ENCODE results near the gene RAET1G.
"Not testable (repeated sequence)": the region's sequence is repeated elsewhere in the genome, so short reads cannot be mapped to it uniquely, and the experiment has no call there.

RAET1G gene

DNA sequence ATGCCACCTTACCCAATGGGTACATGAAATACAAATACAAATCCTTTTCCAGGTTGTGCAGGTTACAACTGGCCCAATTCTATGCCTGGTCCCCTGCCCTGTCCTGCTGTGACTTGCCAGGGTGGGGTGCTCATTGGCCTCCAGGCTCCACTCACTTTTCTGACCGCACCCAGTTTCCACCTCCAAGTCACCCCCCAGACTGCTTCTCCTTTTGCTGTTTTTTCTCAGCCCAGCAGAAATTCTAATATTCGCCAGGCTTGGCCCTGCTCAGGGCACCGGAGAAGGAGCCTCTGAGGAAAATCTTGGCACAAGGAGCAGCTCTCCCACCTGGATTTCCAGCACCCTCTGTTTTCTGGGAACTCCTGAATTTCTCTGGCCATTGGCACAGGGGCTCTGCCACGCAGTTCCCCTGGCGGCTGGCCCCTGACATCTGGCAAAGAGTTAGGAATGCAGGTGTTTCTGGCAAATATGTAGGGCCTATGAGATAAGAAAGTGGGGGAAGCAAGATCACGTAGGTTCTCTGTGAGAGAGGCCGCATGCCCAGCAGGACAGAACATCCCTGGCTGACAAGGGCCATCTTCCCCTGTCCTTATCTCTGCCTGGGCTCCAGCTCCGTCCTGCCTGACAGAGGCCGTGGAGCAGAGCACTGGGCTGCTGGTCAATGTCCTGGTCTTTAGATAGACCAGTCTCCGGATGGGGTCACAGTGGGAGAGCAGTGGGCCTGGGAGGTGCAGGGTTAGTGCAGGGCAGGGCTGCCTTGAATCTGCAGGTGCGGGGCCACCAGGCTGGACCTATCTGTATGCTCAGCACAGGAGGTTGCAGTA, 22.1 kb downstream of the RAET1G start:
- Histone ChIP-seq H2AFZ (ENCODE audit: low read length, unreplicated experiment) (no peak overlapping the region), H3K27ac (ENCODE audit: low read depth, low read length) (no peak overlapping the region), H3K79me2 (ENCODE audit: control insufficient read depth, insufficient read depth, low read length, unreplicated experiment) (no peaks in the 10 kb centered on the region), H3K4me3 (ENCODE audit: low read depth, low read length) (no peak overlapping the region), H3K36me3 (ENCODE audit: insufficient read depth, low read length) (no peaks in the 10 kb centered on the region), H3K27me3 (ENCODE audit: insufficient read depth, low read length) (no peaks in the 10 kb centered on the region), H3K4me1 (ENCODE audit: control insufficient read depth, insufficient read depth, low read length, unreplicated experiment) (peaks cover 23% of the 10 kb centered on the region)

DNA sequence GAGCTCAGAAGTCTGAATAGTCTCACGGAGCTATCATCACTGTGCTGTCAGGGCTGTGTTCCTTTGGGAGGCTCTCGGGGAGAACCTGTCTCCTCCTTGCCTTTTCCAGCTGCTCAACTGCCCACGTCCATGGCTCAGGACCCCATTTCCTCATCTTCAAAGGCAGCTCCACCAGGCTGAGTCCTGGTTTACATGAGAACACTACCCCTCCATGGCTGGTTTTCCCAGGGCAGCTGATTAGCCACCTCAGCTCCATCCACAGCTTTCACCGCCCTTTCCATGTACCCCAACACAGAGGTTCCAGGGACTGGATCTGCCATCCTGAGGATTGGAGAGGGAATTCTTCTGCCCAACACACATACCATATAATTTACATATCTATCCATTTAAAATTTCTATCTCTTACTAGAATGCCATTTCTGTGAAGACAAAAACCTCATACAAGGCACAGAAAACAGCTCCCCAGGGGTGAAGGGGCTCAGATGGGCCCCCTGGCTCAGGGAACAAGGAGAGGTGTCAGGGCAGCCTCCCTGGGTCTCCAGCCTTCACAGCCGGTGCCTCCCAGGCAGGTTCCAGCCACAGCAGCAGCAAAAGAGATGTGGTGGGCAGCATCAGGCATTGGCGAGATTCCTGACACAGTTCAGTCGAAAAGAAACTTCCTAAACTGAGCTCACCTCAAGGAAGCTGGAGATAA, 22.8 kb downstream of the RAET1G start:
- Histone ChIP-seq H3K36me3 (ENCODE audit: insufficient read depth, low read length) (no peaks in the 10 kb centered on the region), H3K79me2 (ENCODE audit: control insufficient read depth, insufficient read depth, low read length, unreplicated experiment) (no peaks in the 10 kb centered on the region), H3K4me1 (ENCODE audit: control insufficient read depth, insufficient read depth, low read length, unreplicated experiment) (peaks cover 31% of the 10 kb centered on the region), H3K4me3 (ENCODE audit: low read depth, low read length) (no peak overlapping the region), H3K27ac (ENCODE audit: low read depth, low read length) (no peak overlapping the region), H3K27me3 (ENCODE audit: insufficient read depth, low read length) (no peaks in the 10 kb centered on the region), H2AFZ (ENCODE audit: low read length, unreplicated experiment) (no peak overlapping the region)

DNA sequence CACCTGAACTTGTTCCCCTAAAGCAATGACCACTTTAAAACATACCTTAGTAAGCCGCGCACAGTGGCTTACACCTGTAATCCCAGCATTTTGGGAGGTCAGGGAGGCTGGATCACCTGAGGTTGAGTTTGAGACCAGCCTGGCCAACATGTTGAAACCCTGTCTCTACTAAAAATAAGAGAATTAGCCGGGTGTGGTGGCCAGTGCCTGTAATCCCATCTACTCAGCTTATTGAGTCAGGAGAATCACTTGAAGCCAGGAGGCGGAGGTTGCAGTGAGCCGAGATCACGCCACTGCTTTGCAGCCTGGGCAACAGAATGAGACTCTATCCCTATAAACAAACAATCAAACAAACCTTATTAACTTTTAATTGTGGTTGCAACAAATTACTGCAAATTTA, 23.4 kb downstream of the RAET1G start:
- no peaks in the 10 kb centered on the region for H3K79me2 ChIP-seq (ENCODE audit: control insufficient read depth, insufficient read depth, low read length, unreplicated experiment)
- no peak overlapping the region for H2AFZ ChIP-seq (ENCODE audit: low read length, unreplicated experiment)
- peaks cover 34% of the 10 kb centered on the region for H3K4me1 ChIP-seq (ENCODE audit: control insufficient read depth, insufficient read depth, low read length, unreplicated experiment)
- H3K4me3 ChIP-seq (ENCODE audit: low read depth, low read length): no peak overlapping the region
- H3K27me3 ChIP-seq (ENCODE audit: insufficient read depth, low read length): no peaks in the 10 kb centered on the region
- H3K27ac ChIP-seq (ENCODE audit: low read depth, low read length): no peak overlapping the region
- H3K36me3 ChIP-seq (ENCODE audit: insufficient read depth, low read length): no peaks in the 10 kb centered on the region

DNA sequence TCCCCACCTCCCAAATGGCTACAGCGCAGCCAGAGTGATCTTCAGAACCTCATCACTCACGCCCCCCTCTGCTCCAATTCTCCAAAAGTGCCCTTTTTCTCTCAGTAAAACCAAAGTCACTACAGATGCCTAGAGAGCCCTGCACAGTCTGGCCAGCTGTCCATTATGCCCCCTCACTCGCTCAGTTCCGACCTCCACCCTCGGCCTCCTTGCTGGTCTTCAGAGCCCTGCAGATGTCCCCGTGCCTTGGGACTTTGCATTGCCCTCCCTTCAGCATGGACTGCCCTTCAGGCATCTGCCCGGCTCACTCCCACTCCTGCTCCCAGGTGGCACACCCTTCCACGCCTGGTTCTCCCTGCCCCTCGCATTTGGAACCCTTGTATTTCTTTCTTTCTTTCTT, 24.0 kb downstream of the RAET1G start:
- H3K27ac ChIP-seq (ENCODE audit: low read depth, low read length): no peak overlapping the region
- H3K36me3 ChIP-seq (ENCODE audit: insufficient read depth, low read length): no peaks in the 10 kb centered on the region
- H2AFZ ChIP-seq (ENCODE audit: low read length, unreplicated experiment): no peak overlapping the region
- H3K27me3 ChIP-seq (ENCODE audit: insufficient read depth, low read length): no peaks in the 10 kb centered on the region
- no peaks in the 10 kb centered on the region for H3K79me2 ChIP-seq (ENCODE audit: control insufficient read depth, insufficient read depth, low read length, unreplicated experiment)
- peaks cover 34% of the 10 kb centered on the region for H3K4me1 ChIP-seq (ENCODE audit: control insufficient read depth, insufficient read depth, low read length, unreplicated experiment)
- H3K4me3 ChIP-seq (ENCODE audit: low read depth, low read length): no peak overlapping the region

DNA sequence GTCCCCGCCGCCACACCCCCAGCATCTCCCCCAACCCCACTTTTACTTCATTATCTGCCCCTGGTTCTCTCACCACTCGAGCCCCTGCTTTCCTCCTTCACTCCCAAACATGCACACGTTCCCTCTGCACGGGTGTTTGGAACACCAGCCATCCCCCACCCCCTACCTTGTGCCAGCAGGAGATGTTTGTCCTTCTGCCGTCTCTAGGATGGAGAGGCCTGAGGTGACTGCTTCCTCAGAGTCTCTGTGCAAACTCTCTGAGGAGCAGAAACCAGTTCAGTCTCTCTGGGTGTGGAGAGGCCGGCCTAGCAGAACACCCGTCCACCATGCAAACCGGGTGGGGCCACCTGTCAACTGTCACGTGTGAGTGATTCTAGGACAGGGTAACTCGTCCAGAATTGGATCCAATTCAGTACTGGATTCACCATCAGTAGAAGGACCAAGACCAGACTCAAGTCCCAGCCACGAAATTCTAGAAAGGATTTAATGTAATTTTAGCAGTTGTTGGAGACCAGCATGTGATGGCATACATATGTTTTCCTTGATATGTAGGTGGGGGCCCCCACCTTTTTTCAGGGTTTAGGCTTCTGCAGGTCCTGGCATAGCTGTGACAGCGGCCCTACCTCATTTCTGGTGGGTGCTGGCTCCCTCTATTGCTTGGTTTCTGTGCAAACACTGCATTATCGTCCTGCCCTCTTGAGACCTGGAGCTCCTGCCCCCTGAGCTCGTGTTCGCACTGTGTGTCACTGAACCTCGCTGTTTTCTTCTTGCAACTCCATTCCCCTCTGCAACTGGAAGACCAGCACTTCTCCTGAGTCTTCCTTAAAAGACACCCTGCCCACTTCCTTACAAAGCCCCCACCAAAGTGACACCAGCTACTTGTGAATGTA, 24.8 kb downstream of the RAET1G start, which contains the start of gene RAET1E:
Gene RAET1E, minus strand, starts transcription at position 259 of the 890 bp plus-strand sequence. CDS start 7,212 bp downstream, outside the sequence.
- Histone ChIP-seq H3K4me1 (ENCODE audit: control insufficient read depth, insufficient read depth, low read length, unreplicated experiment) (peaks cover 34% of the 10 kb centered on the region), H3K27ac (ENCODE audit: low read depth, low read length) (peak within 1 kb of the TSS; percentile 93), H3K4me3 (ENCODE audit: low read depth, low read length) (peak within 1 kb of the TSS; percentile 69), H3K36me3 (ENCODE audit: insufficient read depth, low read length) (no peaks in the 10 kb centered on the region), H3K27me3 (ENCODE audit: insufficient read depth, low read length) (no peaks in the 10 kb centered on the region), H3K79me2 (ENCODE audit: control insufficient read depth, insufficient read depth, low read length, unreplicated experiment) (no peaks in the 10 kb centered on the region), H2AFZ (ENCODE audit: low read length, unreplicated experiment) (peak within 1 kb of the TSS; percentile 73)

DNA sequence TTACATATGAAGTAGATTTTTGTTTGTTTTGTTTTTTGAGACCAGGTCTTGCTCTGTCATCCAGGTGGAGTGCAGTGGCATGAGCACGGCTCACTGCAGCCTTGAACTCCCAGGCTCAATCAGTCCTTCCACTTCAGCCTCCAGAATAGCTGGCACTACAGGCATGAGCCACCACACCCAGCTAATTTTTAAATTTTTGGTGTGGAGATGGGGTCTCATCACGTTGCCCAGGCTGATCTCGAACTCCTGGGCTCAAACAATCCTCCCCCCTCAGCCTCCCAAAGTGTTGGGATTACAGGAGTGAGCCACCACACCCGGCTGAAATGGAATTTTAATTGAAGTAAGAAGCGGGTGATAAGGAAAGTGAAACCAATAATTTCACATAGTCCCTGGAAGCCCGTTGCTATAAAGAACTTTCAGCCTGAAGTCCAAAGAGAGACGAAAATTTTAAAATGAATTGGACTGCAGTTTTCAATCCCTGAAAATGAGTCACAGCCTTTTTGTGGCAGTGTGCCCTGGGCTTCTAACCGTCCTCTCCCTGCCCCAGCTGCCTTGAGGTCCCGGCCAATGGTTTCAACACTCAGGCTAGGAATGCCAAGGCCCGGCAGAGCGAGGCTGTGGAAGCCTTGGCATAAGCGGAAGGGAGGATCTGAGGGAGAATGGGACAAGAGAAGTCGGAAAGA, 25.8 kb downstream of the RAET1G start:
- H3K36me3 ChIP-seq (ENCODE audit: insufficient read depth, low read length): no peaks in the 10 kb centered on the region
- peak overlapping the region; percentile 93 for H3K27ac ChIP-seq (ENCODE audit: low read depth, low read length)
- peak overlapping the region; percentile 73 for H2AFZ ChIP-seq (ENCODE audit: low read length, unreplicated experiment)
- no peaks in the 10 kb centered on the region for H3K79me2 ChIP-seq (ENCODE audit: control insufficient read depth, insufficient read depth, low read length, unreplicated experiment)
- H3K4me1 ChIP-seq (ENCODE audit: control insufficient read depth, insufficient read depth, low read length, unreplicated experiment): peaks cover 34% of the 10 kb centered on the region
- peak overlapping the region; percentile 69 for H3K4me3 ChIP-seq (ENCODE audit: low read depth, low read length)
- no peaks in the 10 kb centered on the region for H3K27me3 ChIP-seq (ENCODE audit: insufficient read depth, low read length)

DNA sequence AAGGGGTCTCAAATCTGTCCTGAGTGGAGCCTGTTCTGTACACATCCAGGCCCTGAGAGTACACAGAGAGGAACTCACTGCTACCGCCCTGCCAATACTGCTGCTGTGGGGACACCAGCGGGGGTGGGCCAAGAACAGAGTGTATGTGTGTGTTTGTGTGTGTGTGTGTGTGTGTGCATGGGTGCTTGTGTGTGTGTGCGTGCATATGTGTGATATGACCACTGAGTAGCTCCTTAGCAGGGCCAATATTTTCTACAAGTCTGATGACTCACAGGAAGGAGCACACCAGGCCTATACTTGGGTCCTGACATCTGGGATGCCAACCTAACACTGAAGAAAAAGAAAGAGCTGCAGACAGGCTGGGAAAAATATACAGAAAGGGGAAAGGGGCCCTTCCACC, 26.4 kb downstream of the RAET1G start:
- peak overlapping the region; percentile 73 for H2AFZ ChIP-seq (ENCODE audit: low read length, unreplicated experiment)
- H3K4me3 ChIP-seq (ENCODE audit: low read depth, low read length): peak overlapping the region; percentile 69
- H3K27me3 ChIP-seq (ENCODE audit: insufficient read depth, low read length): no peaks in the 10 kb centered on the region

DNA sequence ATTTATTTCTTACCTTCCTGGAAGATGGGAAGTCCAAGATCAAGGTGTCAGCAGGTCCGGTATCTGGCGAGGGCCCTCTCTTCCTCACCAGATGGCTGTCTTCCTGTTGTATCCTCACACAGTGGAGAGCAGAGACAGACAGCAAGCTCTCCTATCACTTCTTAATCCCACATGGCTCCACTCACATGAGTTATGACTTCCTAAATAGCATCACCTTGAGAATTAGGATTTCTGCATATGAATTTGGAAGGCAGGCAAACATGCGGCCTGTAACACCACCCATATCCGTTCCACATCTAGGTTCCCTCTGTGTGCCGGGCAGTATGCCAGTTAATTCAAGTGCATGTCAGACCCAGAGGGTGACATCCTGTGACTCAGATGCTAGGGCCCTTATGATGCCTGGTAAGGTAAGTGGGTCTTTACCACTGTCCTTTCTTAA, 27.1 kb downstream of the RAET1G start:
- Histone ChIP-seq H3K79me2 (ENCODE audit: control insufficient read depth, insufficient read depth, low read length, unreplicated experiment) (no peaks in the 10 kb centered on the region), H3K27me3 (ENCODE audit: insufficient read depth, low read length) (no peaks in the 10 kb centered on the region), H3K27ac (ENCODE audit: low read depth, low read length) (peak overlapping the region; percentile 93), H3K36me3 (ENCODE audit: insufficient read depth, low read length) (no peaks in the 10 kb centered on the region), H3K4me1 (ENCODE audit: control insufficient read depth, insufficient read depth, low read length, unreplicated experiment) (peaks cover 39% of the 10 kb centered on the region), H2AFZ (ENCODE audit: low read length, unreplicated experiment) (peak overlapping the region; percentile 24), H3K4me3 (ENCODE audit: low read depth, low read length) (peak overlapping the region; percentile 69)

More for the DNA sequence above, 26.4 kb downstream of the RAET1G start:
- H3K36me3 ChIP-seq (ENCODE audit: insufficient read depth, low read length): no peaks in the 10 kb centered on the region
- no peaks in the 10 kb centered on the region for H3K79me2 ChIP-seq (ENCODE audit: control insufficient read depth, insufficient read depth, low read length, unreplicated experiment)
- H3K27ac ChIP-seq (ENCODE audit: low read depth, low read length): peak overlapping the region; percentile 93
- H3K4me1 ChIP-seq (ENCODE audit: control insufficient read depth, insufficient read depth, low read length, unreplicated experiment): peaks cover 34% of the 10 kb centered on the region

DNA sequence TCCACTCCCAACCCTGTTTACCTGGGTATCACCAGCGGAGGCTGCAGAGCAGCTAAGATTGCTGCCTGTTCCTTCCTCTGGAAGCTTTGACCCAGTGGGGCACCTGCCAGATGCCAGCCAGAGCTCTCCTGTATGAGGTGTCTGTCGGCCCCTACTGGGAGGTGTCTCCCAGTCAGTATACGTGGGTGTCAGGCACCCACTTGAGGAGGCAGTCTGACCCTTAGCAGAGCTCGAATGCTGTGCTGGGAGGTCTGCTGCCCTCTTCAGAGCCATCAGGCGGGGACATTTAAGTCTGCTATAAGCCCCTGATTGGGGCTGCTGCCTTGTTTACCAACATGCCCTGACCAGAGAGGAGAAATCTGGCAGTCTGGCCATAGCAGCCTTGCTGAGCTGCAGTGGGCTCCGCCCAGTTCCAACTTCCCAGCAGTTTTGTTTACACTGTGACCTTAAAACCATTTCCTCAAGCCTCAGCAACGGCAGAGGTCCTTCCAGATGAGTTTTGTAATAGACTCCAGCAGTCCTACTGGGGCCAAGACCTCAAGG, 27.8 kb downstream of the RAET1G start:
- H3K36me3 ChIP-seq (ENCODE audit: insufficient read depth, low read length): no peaks in the 10 kb centered on the region
- peak overlapping the region; percentile 93 for H3K27ac ChIP-seq (ENCODE audit: low read depth, low read length)
- H3K4me3 ChIP-seq (ENCODE audit: low read depth, low read length): peak overlapping the region; percentile 69
- no peak overlapping the region for H2AFZ ChIP-seq (ENCODE audit: low read length, unreplicated experiment)
- H3K4me1 ChIP-seq (ENCODE audit: control insufficient read depth, insufficient read depth, low read length, unreplicated experiment): peaks cover 46% of the 10 kb centered on the region
- H3K27me3 ChIP-seq (ENCODE audit: insufficient read depth, low read length): no peaks in the 10 kb centered on the region
- no peaks in the 10 kb centered on the region for H3K79me2 ChIP-seq (ENCODE audit: control insufficient read depth, insufficient read depth, low read length, unreplicated experiment)

DNA sequence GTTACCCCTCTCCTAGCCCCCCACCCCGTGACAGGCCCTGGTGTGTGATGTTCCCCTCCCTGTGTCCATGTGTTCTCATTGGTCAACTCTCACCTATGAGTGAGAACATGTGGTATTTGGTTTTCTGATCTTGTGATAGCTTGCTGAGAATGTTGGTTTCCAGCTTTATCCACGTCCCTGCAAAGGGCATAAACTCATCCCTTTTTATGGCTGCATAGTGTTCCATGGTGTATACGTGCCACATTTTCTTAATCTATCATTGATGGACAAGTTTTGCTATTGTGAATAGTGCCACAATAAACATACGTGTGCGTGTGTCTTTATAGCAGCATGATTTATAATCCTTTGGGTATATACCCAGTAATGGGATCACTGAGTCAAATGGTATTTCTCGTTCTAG, 31.1 kb downstream of the RAET1G start:
- not testable (repeated sequence) for H3K79me2 ChIP-seq (ENCODE audit: control insufficient read depth, insufficient read depth, low read length, unreplicated experiment); H2AFZ ChIP-seq (ENCODE audit: low read length, unreplicated experiment); H3K4me3 ChIP-seq (ENCODE audit: low read depth, low read length); H3K36me3 ChIP-seq (ENCODE audit: insufficient read depth, low read length); H3K27me3 ChIP-seq (ENCODE audit: insufficient read depth, low read length); H3K27ac ChIP-seq (ENCODE audit: low read depth, low read length)
- peaks cover 56% of the 10 kb centered on the region for H3K4me1 ChIP-seq (ENCODE audit: control insufficient read depth, insufficient read depth, low read length, unreplicated experiment)

Data from ACC112 (cell line).